ENCODE measurements around the gene TLX3. TPM values are rescaled to one million over a fixed set of nuclear protein-coding genes. Genes with fewer than 3 reads are reported as not detected.
"Not testable (repeated sequence)": the region's sequence is repeated elsewhere in the genome, so short reads cannot be mapped to it uniquely, and the experiment has no call there.

TLX3 gene
- total and polyA plus RNA-seq, 2 donors, result 0.05 TPM; not detected in 1

- H3K4me1 ChIP-seq (ENCODE audit: control insufficient read depth in 2 of 2, insufficient read depth in 2 of 2, low read length in 2 of 2), result no peaks in the 10 kb centered on the region
- no peak for DNase-seq (ENCODE audit: low read depth in 6 of 9, low spot score in 9 of 9)
- H3K36me3 ChIP-seq (ENCODE audit: control insufficient read depth in 2 of 2, insufficient read depth in 2 of 2, low read length in 1 of 2), result no peaks in the 10 kb centered on the region
- over 99% methylated on average over 2 of the region's 2 CpGs for WGBS
- H3K4me3 ChIP-seq (ENCODE audit: low read length in 2 of 2), result no peak overlapping the region
- H3K9me3 ChIP-seq (ENCODE audit: control insufficient read depth in 2 of 2, insufficient read depth in 1 of 2, low read length in 1 of 2), result no peaks in the 10 kb centered on the region
- no peak overlapping the region for H3K27ac ChIP-seq (ENCODE audit: low read depth in 1 of 2, low read length in 1 of 2)
- no peaks in the 10 kb centered on the region for H3K27me3 ChIP-seq (ENCODE audit: control insufficient read depth in 2 of 2, insufficient read depth in 1 of 2, low read length in 1 of 2)
Measured at GRCh38 chr5:171357843-171358242, 48.8 kb downstream of the TLX3 start.

GRCh38 chr5:171361151-171361550 is 52.1 kb downstream of the TLX3 start:
- not testable (repeated sequence) for H3K36me3 ChIP-seq (ENCODE audit: control insufficient read depth in 2 of 2, insufficient read depth in 2 of 2, low read length in 1 of 2); H3K27me3 ChIP-seq (ENCODE audit: control insufficient read depth in 2 of 2, insufficient read depth in 1 of 2, low read length in 1 of 2); H3K4me3 ChIP-seq (ENCODE audit: low read length in 2 of 2); H3K27ac ChIP-seq (ENCODE audit: low read depth in 1 of 2, low read length in 1 of 2); H3K9me3 ChIP-seq (ENCODE audit: control insufficient read depth in 2 of 2, insufficient read depth in 1 of 2, low read length in 1 of 2); DNase-seq (ENCODE audit: low read depth in 6 of 9, low spot score in 9 of 9); H3K4me1 ChIP-seq (ENCODE audit: control insufficient read depth in 2 of 2, insufficient read depth in 2 of 2, low read length in 2 of 2)
- WGBS, result 95% methylated on average over 7 of the region's 7 CpGs

Other genes starting within 250 kb of the TLX3 start
- gene NPM1, start 78.6 kb downstream of the TLX3 start, total RNA-seq, result 2,632 TPM
- 2,207 TPM for gene NPM1, start 78.6 kb downstream of the TLX3 start, polyA plus RNA-seq
- gene FGF18, start 110.4 kb downstream of the TLX3 start, total RNA-seq, result 0.80 TPM
- 0.82 TPM for gene FGF18, start 110.4 kb downstream of the TLX3 start, polyA plus RNA-seq